ENCODE results near the gene MGAT2.
"Not testable (repeated sequence)": the region's sequence is repeated elsewhere in the genome, so short reads cannot be mapped to it uniquely, and the experiment has no call there.

Gene MGAT2

GRCh38 chr14:49620182-49621113 is at the start of gene MGAT2, which contains the start of gene RPL36AL:
MGAT2 (plus strand) TSS chr14:49620799; CDS start chr14:49621269, 470 bp downstream.
RPL36AL (minus strand) TSS chr14:49620626; CDS start chr14:49619104, 1,522 bp downstream.
- peak; percentile 98 for DNase-seq (ENCODE audit: low read depth)

DNA sequence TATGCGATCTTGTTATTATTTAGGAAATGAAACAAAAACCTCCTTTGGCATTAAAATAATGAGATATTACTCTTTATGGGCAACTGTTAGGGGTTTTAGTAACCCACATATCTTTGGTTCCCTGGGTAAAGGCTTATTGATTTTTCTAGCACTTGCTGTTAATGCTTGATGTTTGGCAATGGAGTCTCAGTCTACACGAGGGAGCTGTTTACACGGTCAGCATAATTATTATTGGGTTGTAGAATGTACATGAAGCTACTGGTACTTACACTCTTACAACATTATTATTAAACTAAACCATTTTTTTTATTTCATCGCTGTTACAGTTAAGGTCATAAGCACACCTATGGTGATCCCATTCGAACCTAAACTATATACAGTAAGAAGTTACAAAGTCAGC is 46.6 kb upstream of the MGAT2 start:
- no peak for DNase-seq (ENCODE audit: low read depth)

DNA sequence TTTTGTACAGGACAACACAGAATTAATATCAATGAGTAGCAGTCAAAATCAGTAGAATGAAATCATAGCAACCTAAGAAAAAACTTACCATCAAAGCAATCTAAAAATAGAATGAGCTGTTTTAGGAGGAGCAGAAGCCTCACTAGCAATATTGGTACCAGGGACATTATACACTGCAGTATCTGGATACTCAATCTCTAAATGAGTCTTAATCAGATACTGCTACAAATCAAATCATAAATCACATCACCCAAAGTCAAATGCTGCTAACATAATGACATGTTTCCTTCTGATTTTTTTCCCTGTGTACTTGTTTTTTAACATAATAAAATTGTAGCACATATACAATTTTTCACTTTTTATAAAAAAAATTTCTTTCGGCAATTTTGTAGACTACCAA is 42.5 kb upstream of the MGAT2 start:
- no peak for DNase-seq (ENCODE audit: low read depth)

DNA sequence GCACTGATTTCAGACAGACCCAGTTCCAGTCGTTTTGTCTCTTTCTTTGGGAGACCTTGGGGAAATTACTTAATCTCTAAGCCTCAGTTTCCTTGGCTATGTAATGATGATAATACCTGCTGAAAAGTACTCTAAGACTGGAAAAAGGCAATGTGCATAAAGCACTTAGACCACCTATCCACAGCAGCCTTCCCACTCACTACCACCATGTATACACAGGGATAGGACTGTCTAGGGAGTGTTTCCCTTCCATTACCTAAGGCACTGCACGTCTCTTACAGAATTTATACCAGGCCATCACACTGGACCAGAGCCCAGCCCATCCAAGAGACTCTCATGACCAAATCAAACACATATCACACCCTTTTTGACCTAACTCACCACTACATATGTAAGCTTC is 40.8 kb upstream of the MGAT2 start:
- DNase-seq (ENCODE audit: low read depth): no peak

- no peak for DNase-seq (ENCODE audit: low read depth)
Measured at GRCh38 chr14:49581209-49582112, 39.1 kb upstream of the MGAT2 start.

DNA sequence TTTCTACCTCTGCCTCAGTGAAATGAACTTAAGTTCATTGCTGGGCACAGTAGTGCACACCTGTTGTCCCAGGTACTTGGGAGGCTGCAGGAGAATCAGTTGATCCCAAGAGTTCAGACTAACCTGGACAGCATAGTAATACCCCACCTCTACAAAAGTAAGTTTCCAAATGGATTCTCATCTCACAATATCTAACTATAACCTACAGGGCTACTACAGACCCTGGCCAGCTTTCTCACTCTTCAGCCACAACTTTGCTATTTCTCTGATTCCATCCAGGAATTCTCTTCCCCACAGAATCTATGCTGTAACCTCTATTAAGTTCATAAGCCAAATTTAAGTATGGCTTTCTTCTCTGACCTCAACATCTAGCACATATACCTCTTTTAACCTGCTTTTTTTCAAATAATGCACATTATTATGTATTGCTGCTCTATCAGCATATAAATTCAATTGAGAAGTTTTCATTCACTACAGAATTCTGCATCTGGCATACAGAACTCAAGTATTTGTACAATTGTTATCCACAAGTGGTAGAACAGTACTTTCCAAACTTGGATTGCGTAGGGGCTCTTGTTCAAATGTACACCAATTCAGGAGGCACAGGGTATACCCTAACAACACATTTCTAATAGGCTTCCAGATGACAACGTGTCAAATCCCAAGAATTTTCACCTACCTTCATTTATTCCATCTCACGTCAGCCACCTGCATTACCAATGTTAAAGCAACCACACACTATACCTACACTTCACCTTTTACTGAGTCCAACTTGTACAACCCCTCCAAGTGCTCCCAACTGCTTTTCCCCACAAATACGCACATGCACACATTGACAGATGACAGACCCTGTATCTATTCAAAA is 38.3 kb upstream of the MGAT2 start:
- DNase-seq (ENCODE audit: low read depth): no peak

GRCh38 chr14:49583629-49584028 is 37.0 kb upstream of the MGAT2 start:
- DNase-seq (ENCODE audit: low read depth): no peak

DNA sequence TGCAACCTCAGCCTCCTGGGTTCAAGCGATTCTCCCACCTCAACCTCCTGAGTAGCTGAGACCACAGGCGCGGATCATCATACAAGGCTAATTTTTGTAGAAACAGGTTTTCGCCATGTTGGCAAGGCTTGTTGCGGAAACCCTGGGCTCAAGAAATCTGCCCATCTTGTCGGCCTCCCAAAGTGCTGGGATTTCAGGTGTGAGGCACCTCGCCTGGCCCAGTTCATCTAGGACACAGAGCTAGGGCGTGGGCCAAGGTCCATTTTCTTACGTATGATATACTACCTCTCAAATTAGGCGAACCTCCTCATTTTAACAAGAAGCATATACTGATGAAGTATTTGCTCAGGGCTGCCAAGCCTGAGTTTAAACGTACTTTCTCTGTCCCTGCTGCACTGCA is 36.5 kb upstream of the MGAT2 start:
- DNase-seq (ENCODE audit: low read depth): no peak

DNA sequence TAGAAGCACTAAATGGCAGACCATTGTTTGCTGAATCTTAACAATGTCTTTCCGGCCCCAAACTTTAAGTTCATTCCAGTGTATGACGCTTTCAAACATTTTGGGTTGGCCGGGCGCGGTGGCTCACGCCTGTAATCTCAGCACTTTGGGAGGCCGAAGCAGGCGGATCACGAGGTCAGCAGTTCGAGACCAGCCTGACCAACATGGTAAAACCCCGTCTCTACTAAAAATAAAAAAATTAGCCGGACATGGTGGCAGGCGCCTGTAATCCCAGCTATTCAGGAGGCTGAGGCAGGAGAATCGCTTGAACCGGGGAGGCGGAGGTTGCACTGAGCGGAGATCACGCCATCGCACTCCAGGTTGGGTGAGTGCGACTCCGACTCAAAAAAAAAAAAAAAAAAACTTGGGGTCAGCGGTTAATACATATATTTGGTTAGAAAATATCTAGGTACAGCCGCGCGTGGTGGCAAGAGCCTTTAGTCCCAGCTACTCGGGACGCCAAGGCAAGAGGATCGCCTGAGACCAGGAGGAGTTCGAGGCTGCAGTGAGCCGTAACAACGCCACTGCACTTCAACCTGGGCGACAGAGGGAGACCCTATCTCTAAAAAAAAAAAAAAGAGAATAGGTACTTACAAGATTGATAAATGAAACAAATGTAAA is 35.5 kb upstream of the MGAT2 start:
- not testable (repeated sequence) for DNase-seq (ENCODE audit: low read depth)

GRCh38 chr14:49585803-49586672 is 34.6 kb upstream of the MGAT2 start, which contains the start of gene RPS29:
RPS29 (minus strand) TSS chr14:49586380; CDS start chr14:49586346, 34 bp downstream.
- peak; percentile 99 for DNase-seq (ENCODE audit: low read depth)

- peak; percentile 78 for DNase-seq (ENCODE audit: low read depth)
Measured at GRCh38 chr14:49586673-49587460, 33.7 kb upstream of the MGAT2 start.

DNA sequence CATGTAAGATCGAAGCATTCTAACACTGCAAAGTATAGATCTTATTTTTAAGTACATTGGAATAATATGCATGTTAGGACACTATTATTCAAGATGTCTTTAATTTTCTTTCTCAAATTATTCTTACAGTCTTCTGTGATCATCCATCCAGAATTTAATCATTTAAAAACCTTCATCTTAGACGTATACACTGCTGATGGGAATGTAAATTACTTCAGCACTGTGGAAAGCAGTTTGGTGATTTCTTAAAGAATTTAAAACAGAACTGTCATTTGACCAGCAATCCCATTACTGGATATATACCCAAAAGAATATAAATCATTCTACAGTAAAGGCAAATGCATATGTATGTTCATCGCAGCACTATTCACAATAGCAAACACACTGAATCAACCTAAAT is 31.2 kb upstream of the MGAT2 start:
- no peak for DNase-seq (ENCODE audit: low read depth)

GRCh38 chr14:49593016-49593415 is 27.6 kb upstream of the MGAT2 start:
- DNase-seq (ENCODE audit: low read depth): peak; percentile 81

GRCh38 chr14:49594347-49595091 is 26.1 kb upstream of the MGAT2 start:
- DNase-seq (ENCODE audit: low read depth): peak; percentile 42

GRCh38 chr14:49598189-49598484 is 22.5 kb upstream of the MGAT2 start:
- DNase-seq (ENCODE audit: low read depth): no peak

GRCh38 chr14:49598485-49599300 is 21.9 kb upstream of the MGAT2 start, which contains the start of gene LRR1:
LRR1 (plus strand) TSS chr14:49598940; CDS start chr14:49599021, 81 bp downstream.
- peak; percentile 87 for DNase-seq (ENCODE audit: low read depth)

DNA sequence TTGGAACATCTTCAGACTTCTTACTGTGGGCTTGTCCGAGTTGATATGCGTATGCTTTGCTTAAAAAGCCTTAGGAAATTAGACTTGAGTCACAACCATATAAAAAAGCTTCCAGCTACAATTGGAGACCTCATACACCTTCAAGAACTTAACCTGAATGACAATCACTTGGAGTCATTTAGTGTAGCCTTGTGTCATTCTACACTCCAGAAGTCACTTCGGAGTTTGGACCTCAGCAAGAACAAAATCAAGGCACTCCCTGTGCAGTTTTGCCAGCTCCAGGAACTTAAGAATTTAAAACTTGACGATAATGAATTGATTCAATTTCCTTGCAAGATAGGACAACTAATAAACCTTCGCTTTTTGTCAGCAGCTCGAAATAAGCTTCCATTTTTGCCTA is 13.0 kb upstream of the MGAT2 start:
- no peak for DNase-seq (ENCODE audit: low read depth)

GRCh38 chr14:49612251-49612650 is 8.3 kb upstream of the MGAT2 start:
- DNase-seq (ENCODE audit: low read depth): no peak
